GM12864 (cell line): Measurements from ENCODE around the gene MIX23.

ENCODE experiments used
- DNase-seq: peaks from one replicate; pipeline ENCODE4 v3.0.0-alpha.2; 2011; ENCODE audit warnings: low read depth
- H3K4me3 ChIP-seq: 2 replicates; pipeline ENCODE4 v1.5.1; 2011; ENCODE audit warnings: mild to moderate bottlenecking, low read depth, low read length, control low read depth
- TF ChIP-seq, protein P1 (sequence below): IDR thresholded peaks from 2 replicates; pipeline ENCODE4 v1.5.1; 2011; ENCODE audit warnings: low read depth, mild to moderate bottlenecking, moderate library complexity, low read length, control low read depth, inconsistent platforms; ENCODE audit errors: missing control alignments

MIX23 gene

DNA sequence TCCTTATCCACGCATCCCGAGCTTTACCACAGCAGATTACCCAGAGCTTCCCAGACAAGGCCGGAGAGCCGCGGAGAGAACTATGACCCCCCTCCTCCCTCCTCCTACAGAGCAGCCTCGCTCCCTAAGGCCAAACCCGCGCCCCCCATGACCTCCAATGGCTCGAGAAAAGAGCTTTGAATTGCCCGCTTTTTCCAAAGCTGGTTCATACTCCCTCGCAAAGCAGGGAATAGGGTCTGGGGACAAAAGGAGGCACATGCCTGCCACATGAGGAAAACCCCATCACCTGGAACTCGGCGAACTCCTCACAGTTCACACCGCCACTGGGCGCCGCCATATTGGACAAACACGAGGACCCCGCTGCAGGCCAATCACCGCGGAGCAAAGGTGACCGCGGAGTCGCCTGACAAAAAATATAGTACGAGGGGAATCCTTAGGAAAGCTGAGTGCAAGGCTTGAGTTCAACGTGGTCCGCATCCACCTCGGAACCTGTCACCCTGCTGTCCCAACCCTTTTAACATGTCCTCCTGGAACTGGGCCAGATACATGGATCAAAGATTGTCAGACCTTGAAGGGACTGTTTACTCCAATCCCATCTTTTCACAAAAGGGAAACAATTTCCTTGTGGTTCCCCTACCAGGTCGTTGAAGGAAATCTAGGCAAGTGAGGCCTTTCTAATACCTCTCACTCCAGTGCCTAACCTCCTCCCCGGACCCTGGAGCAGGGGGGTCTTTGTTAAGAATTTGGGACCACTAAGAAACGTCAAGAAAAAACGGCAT is at the start of gene MIX23:
TSS of gene MIX23 (minus strand) at position 344 of the 779 bp plus-strand sequence. CDS start at position 337, 7 bp downstream.
- TF ChIP-seq, protein P1, sequence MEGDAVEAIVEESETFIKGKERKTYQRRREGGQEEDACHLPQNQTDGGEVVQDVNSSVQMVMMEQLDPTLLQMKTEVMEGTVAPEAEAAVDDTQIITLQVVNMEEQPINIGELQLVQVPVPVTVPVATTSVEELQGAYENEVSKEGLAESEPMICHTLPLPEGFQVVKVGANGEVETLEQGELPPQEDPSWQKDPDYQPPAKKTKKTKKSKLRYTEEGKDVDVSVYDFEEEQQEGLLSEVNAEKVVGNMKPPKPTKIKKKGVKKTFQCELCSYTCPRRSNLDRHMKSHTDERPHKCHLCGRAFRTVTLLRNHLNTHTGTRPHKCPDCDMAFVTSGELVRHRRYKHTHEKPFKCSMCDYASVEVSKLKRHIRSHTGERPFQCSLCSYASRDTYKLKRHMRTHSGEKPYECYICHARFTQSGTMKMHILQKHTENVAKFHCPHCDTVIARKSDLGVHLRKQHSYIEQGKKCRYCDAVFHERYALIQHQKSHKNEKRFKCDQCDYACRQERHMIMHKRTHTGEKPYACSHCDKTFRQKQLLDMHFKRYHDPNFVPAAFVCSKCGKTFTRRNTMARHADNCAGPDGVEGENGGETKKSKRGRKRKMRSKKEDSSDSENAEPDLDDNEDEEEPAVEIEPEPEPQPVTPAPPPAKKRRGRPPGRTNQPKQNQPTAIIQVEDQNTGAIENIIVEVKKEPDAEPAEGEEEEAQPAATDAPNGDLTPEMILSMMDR, result no peak
- DNase-seq, result peak; percentile 51
- peak within 1 kb of the TSS; percentile 79 for H3K4me3 ChIP-seq

DNA sequence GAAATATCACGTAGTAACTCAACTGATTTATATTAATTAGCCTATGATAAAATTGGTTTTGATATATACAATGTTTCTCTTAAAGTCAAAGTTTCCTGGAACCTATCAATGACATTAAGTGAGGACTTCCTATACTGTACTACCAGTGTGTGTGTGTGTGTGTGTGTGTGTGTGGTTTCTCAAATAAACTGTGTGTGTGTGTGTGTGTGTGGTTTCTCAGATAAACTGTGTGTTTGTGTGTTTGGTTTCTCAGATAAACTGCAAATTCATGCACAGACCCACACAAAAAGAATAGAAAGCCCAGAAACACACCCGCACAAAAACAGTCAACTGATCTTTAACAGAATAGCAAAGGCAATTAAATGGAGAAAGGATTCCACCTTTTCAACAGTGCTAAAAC is 47.3 kb upstream of the MIX23 start:
- H3K4me3 ChIP-seq, result no peak overlapping the region
- DNase-seq, result no peak

DNA sequence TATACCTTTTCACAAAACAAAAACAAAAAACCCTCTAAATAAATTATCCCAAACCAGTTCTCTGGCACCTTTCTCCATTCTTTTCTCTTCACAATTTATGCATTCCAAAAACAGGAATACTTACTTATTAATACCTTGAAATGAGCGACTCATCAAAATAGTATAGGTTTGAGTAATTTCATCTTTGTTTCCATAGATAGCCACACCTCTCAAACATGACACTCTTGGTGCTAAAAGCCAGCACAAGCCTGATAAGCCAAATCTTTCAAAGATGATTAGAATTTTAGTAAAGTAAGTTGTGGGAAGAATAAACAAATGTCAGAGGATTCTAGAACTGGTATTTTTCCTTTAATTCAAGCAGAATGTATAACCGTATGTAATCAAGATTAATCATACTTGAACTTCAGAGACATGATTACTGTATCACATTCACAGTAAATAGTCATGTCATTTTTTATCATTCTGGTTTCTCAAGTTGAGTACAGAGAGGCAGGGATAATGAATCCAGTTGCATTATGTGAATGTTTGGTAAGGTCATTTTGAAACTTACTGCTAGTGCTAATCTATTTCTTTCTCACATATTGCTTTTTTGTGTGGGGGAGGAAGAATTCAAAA is 44.9 kb upstream of the MIX23 start:
- no peak for DNase-seq
- TF ChIP-seq, protein P1, result no peak
- no peak overlapping the region for H3K4me3 ChIP-seq

More for the DNA sequence above, 47.3 kb upstream of the MIX23 start:
- TF ChIP-seq, protein P1, result no peak

DNA sequence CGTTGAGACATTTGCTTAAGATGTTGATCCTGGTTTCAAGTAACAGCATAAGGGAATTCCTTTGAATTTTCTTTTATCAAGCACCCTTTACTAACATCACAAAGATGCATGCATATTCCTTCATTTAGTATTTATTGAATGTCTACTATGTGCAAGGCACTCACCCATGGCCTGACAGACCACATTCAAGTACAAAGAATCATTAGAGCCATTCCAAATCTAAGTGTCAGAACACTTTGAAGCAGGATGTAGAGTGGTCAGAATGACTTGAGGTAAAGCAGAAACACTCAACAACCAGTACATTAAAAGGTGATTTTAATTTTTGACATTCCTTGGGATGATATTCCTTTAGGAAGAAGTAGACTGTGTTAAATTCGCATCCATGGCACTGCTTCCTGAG is 38.8 kb upstream of the MIX23 start:
- no peak for DNase-seq
- no peak overlapping the region for H3K4me3 ChIP-seq
- TF ChIP-seq, protein P1, result no peak

DNA sequence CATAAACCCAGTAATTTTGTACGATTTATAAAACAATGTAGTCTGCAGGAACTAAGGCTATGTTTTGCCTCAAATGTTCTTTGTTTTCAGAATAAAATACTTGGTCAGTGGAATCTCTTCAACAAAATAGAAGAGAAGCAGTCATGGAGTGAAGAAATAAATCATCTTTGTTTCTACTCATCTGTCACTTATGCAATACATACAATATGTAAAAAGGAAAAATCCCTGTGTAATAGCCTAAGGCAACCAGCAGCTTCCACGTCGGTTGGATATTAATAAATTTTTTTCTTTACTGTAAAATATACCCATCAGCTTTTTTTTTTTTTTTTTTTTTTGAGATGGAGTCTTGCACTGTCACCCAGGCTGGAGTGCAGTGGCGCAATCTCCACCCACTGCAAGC is 38.1 kb upstream of the MIX23 start:
- no peak for DNase-seq
- H3K4me3 ChIP-seq, result no peak overlapping the region
- TF ChIP-seq, protein P1, result no peak

DNA sequence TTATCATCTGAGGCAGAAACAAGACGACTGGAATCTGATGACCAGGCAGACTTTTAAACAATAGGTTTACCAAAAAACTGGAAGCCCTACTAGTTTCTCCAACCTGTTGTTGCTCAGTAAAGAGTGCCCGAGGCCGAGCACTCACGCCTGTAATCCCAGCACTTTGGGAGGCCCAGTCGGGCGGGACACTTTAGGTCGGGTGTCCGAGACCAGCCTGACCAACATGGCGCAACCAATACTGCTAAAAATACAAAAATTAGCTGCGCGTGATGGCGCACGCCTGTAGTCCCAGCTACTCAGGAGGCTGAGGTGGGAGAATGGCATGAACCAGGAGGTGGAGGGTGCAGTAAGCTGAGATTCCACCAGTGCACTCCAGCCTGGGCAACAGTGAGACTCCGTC is 33.9 kb upstream of the MIX23 start:
- H3K4me3 ChIP-seq, result peak overlapping the region; percentile 77
- no peak for DNase-seq
- TF ChIP-seq, protein P1, result no peak
